AG04450 (cell line): ENCODE measurements around the gene HABP2. TPM values are rescaled to one million over a fixed set of nuclear protein-coding genes. Genes with fewer than 3 reads are reported as not detected.

Experiments
- CTCF ChIA-PET: fragments of 300-600, 350-600 bp; formaldehyde crosslinking; extraction: SDS; loops from one replicate; lab custom pipeline; 2022; ENCODE audit warnings: antibody characterized with exemption, inconsistent platforms; lab: Charles Lee
- POLR2A ChIA-PET: fragments of 350-600 bp; formaldehyde crosslinking; extraction: SDS; loops from one replicate; lab custom pipeline; 2021; ENCODE audit warnings: antibody characterized with exemption, inconsistent platforms; lab: Yijun Ruan, JAX
- DNase-seq: peaks from one replicate; pipeline ENCODE4 v3.0.0-alpha.2; 2011; ENCODE audit warnings: low read depth, low spot score
- H3K27ac ChIP-seq: one replicate; pipeline ENCODE4 v1.5.1; 2012; ENCODE audit warnings: low read depth, low read length, control low read depth
- H3K27me3 ChIP-seq: one replicate; pipeline ENCODE4 v1.6.0; 2012; ENCODE audit warnings: low read length; ENCODE audit not compliant: control insufficient read depth, insufficient read depth
- H3K4me3 ChIP-seq: 2 replicates; pipeline ENCODE4 v1.5.1; 2011; ENCODE audit warnings: mild to moderate bottlenecking, low read depth, low read length, control low read depth
- H3K9me3 ChIP-seq: 2 replicates; pipeline ENCODE4 v1.5.1; 2012; ENCODE audit warnings: low read length; ENCODE audit not compliant: control insufficient read depth, insufficient read depth
- polyA plus RNA-seq: library from polyadenylated mRNA; depleted of rRNA; stranded (reverse); fragments of >200 nt; gene quantifications from 2 replicates; pipeline ENCODE4 v1.2.3, GENCODE V29; 2011
- TF ChIP-seq, protein P1 (sequence below): IDR thresholded peaks from 2 replicates; pipeline ENCODE4 v1.5.1; 2011; ENCODE audit warnings: low read depth, low read length, control low read depth, inconsistent platforms

Gene HABP2
- polyA plus RNA-seq, 1 experiment, result not detected

DNA sequence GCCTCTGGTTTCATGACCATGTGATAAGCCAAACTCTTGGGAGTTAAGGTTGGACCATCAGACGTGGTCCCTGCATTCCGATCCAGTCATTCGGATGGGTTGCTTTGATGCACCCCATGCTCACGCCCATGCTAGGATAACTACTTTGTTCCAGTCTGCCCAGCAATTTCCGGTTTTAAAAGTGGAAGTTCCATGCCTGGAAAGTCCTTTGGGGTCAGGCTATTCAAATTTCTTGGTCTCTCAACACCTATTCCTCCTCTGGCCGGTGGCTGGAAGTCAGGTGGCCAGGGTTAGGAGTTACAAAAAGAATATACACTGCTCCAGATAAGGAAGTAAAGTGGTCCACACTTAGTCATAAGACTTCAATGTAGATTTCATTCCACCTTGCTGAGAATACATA lies 37.7 kb upstream of the HABP2 start:
- no peaks in the 10 kb centered on the region for H3K9me3 ChIP-seq
- ChIA-PET POLR2A (no interaction called here), CTCF (no interaction called here)
- no peak for DNase-seq
- TF ChIP-seq, protein P1, sequence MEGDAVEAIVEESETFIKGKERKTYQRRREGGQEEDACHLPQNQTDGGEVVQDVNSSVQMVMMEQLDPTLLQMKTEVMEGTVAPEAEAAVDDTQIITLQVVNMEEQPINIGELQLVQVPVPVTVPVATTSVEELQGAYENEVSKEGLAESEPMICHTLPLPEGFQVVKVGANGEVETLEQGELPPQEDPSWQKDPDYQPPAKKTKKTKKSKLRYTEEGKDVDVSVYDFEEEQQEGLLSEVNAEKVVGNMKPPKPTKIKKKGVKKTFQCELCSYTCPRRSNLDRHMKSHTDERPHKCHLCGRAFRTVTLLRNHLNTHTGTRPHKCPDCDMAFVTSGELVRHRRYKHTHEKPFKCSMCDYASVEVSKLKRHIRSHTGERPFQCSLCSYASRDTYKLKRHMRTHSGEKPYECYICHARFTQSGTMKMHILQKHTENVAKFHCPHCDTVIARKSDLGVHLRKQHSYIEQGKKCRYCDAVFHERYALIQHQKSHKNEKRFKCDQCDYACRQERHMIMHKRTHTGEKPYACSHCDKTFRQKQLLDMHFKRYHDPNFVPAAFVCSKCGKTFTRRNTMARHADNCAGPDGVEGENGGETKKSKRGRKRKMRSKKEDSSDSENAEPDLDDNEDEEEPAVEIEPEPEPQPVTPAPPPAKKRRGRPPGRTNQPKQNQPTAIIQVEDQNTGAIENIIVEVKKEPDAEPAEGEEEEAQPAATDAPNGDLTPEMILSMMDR, result no peak
- H3K27me3 ChIP-seq, result no peaks in the 10 kb centered on the region
- no peak overlapping the region for H3K27ac ChIP-seq
- no peak overlapping the region for H3K4me3 ChIP-seq

- TF ChIP-seq, protein P1, result no peak
- ChIA-PET POLR2A (no interaction called here), CTCF (no interaction called here)
- no peak for DNase-seq
- H3K27me3 ChIP-seq, result no peaks in the 10 kb centered on the region
- no peaks in the 10 kb centered on the region for H3K9me3 ChIP-seq
- no peak overlapping the region for H3K27ac ChIP-seq
- no peak overlapping the region for H3K4me3 ChIP-seq
These were observed 37.3 kb upstream of the HABP2 start for GRCh38 chr10:113515601-113516000.

DNA sequence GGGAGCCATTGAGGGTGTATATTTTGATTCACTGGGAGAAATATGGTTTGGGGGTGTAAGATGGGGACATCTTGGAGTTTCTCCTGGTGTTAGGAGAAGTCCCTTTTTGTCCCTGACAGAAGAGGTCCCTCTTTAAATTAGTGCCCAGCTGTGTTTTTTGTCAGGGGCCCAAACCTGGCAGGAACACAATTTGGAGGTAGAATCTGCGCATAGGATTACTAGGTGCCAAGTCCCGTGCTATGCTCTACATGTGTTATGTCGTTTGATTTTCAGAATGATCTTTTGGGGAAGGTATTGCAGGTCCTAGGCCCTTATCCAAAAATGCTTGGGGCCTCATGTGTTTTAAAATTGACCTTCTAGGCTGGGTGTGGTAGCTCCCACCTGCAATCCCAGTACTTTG lies 36.8 kb upstream of the HABP2 start:
- ChIA-PET CTCF (no interaction called here), POLR2A (no interaction called here)
- TF ChIP-seq, protein P1, result no peak
- Histone ChIP-seq H3K27me3 (no peaks in the 10 kb centered on the region), H3K4me3 (no peak overlapping the region), H3K9me3 (no peaks in the 10 kb centered on the region), H3K27ac (no peak overlapping the region)
- no peak for DNase-seq

- CTCF ChIA-PET, result interaction anchor here (1.0 kb wide), 1 partner anchor 46 kb away, joined by 3 read pairs; no protein-coding TSS in a partner anchor
- no peak for DNase-seq
- POLR2A ChIA-PET, result no interaction called here
- Histone ChIP-seq H3K27me3 (no peaks in the 10 kb centered on the region), H3K4me3 (no peak overlapping the region), H3K27ac (no peak overlapping the region), H3K9me3 (no peaks in the 10 kb centered on the region)
- TF ChIP-seq, protein P1, result no peak
These were observed 35.5 kb upstream of the HABP2 start for GRCh38 chr10:113517165-113517900.

- DNase-seq, result no peak
- no peaks in the 10 kb centered on the region for H3K9me3 ChIP-seq
- no peaks in the 10 kb centered on the region for H3K27me3 ChIP-seq
- H3K27ac ChIP-seq, result no peak overlapping the region
- ChIA-PET CTCF (interaction anchor here (1.0 kb wide), 1 partner anchor 45 kb away, joined by 3 read pairs; no protein-coding TSS in a partner anchor), POLR2A (no interaction called here)
- no peak overlapping the region for H3K4me3 ChIP-seq
- TF ChIP-seq, protein P1, result no peak
These were observed 35.0 kb upstream of the HABP2 start for GRCh38 chr10:113517901-113518260.
